ENCODE data around the gene SELENON. TPM values are rescaled to one million over a fixed set of nuclear protein-coding genes. Genes with fewer than 3 reads are reported as not detected.

The SELENON gene
- total RNA-seq, 3 donors from 2014 or later = 16.6 to 39.0 (median 22.1) TPM

GRCh38 chr1:25760871-25761270, 39.1 kb upstream of the SELENON start:
- Histone ChIP-seq H3K27ac (no peak overlapping the region), H3K4me3 (no peak overlapping the region), H3K9me3 (no peaks in the 10 kb centered on the region), H3K36me3 (no peaks in the 10 kb centered on the region), H3K27me3 (no peaks in the 10 kb centered on the region), H3K4me1 (no peaks in the 10 kb centered on the region)
- intact Hi-C loops (cut with DNase I; ENCODE audit: low total_unique reads) = loop anchor here (5.0 kb wide), 1 partner anchor 1359 kb away; no protein-coding TSS in a partner anchor
- DNase-seq (ENCODE audit: low spot score in 2 of 2) = no peak
- no peak for TF ChIP-seq POLR2AphosphoS5 (IDR thresholded peaks at IDR 0.05)
- no peak for TF ChIP-seq CTCF (IDR thresholded peaks at IDR 0.05)
- no peak for TF ChIP-seq POLR2A (IDR thresholded peaks at IDR 0.05)

GRCh38 chr1:25763493-25763892, 36.5 kb upstream of the SELENON start:
- intact Hi-C loops (cut with DNase I; ENCODE audit: low total_unique reads) = loop anchor here (5.0 kb wide), 1 partner anchor 1361 kb away; no protein-coding TSS in a partner anchor
- TF ChIP-seq POLR2AphosphoS5 (IDR thresholded peaks at IDR 0.05) = no peak
- no peak for TF ChIP-seq CTCF (IDR thresholded peaks at IDR 0.05)
- TF ChIP-seq POLR2A (IDR thresholded peaks at IDR 0.05) = no peak

GRCh38 chr1:25765136-25765922, 34.7 kb upstream of the SELENON start:
- DNase-seq (ENCODE audit: low spot score in 2 of 2) = no peak
- Histone ChIP-seq H3K27me3 (no peaks in the 10 kb centered on the region), H3K9me3 (no peaks in the 10 kb centered on the region), H3K36me3 (no peaks in the 10 kb centered on the region), H3K27ac (no peak overlapping the region), H3K4me3 (no peak overlapping the region), H3K4me1 (no peaks in the 10 kb centered on the region)
- intact Hi-C loops (cut with DNase I; ENCODE audit: low total_unique reads) = loop anchor here (2.0 kb wide), 1 partner anchor 17 kb away; no protein-coding TSS in a partner anchor
- TF ChIP-seq POLR2A (IDR thresholded peaks at IDR 0.05) = no peak
- TF ChIP-seq CTCF (IDR thresholded peaks at IDR 0.05) = no peak
- TF ChIP-seq POLR2AphosphoS5 (IDR thresholded peaks at IDR 0.05) = no peak

More at GRCh38 chr1:25763493-25763892, 36.5 kb upstream of the SELENON start:
- H3K27ac ChIP-seq = no peak overlapping the region
- no peaks in the 10 kb centered on the region for H3K36me3 ChIP-seq
- no peaks in the 10 kb centered on the region for H3K9me3 ChIP-seq
- H3K4me1 ChIP-seq = no peaks in the 10 kb centered on the region
- H3K27me3 ChIP-seq = no peaks in the 10 kb centered on the region
- DNase-seq (ENCODE audit: low spot score in 2 of 2) = no peak
- no peak overlapping the region for H3K4me3 ChIP-seq

GRCh38 chr1:25765923-25766589, 33.9 kb upstream of the SELENON start:
- Histone ChIP-seq H3K36me3 (no peaks in the 10 kb centered on the region), H3K27ac (no peak overlapping the region), H3K9me3 (no peaks in the 10 kb centered on the region), H3K4me1 (no peaks in the 10 kb centered on the region), H3K27me3 (no peaks in the 10 kb centered on the region), H3K4me3 (no peak overlapping the region)
- TF ChIP-seq POLR2A (IDR thresholded peaks at IDR 0.05) (no peak), CTCF (IDR thresholded peaks at IDR 0.05) (no peak), POLR2AphosphoS5 (IDR thresholded peaks at IDR 0.05) (no peak)
- intact Hi-C loops (cut with DNase I; ENCODE audit: low total_unique reads) = loop anchor here (2.0 kb wide), 1 partner anchor 17 kb away; no protein-coding TSS in a partner anchor
- DNase-seq (ENCODE audit: low spot score in 2 of 2) = no peak

Measured in breast epithelium (tissue), 4 donors.